HCT116 (cell line): ENCODE data around the gene CCND2. TPM values are rescaled to one million over a fixed set of nuclear protein-coding genes. Genes with fewer than 3 reads are reported as not detected.

ENCODE experiments used
- ATAC-seq: fragments of 200-7000 bp; cut with Tn5 transposase; 2 replicates; pipeline ENCODE4 v1.9.1; 2020; ENCODE audit warnings: mild to moderate bottlenecking, moderate library complexity
- BruUV-seq: library from RNA; stranded (reverse); fragments of 400-500 nt; replicated peaks from 2 replicates; lab custom pipeline; 2021; lab: Mats Ljungman, UMichigan
- CTCF ChIA-PET: fragments of 300-600 bp; sonication (Branson Sonifier 250); formaldehyde crosslinking; loops from one replicate; lab custom pipeline; 2021; ENCODE audit warnings: antibody characterized with exemption; lab: Charles Lee
- POLR2A ChIA-PET: fragments of 300-600, 350-600 bp; sonication (Branson Sonifier 250); formaldehyde crosslinking; loops from one replicate; lab custom pipeline; 2021; ENCODE audit warnings: antibody characterized with exemption; lab: Charles Lee
- RAD21 ChIA-PET, 2 experiments: fragments of 300-600 bp; sonication (Branson Sonifier 250); formaldehyde crosslinking; loops; one replicate each; lab custom pipeline; 2023; ENCODE audit warnings: low total read pairs in 2 of 2; ENCODE audit not compliant: uncharacterized antibody in 2 of 2, unreplicated experiment in 2 of 2, low non-redundant PET in 1 of 2; lab: Charles Lee
- DNase-seq: peaks from one replicate; pipeline ENCODE4 v3.0.0-alpha.2; 2010; ENCODE audit warnings: low read depth, low spot score
- H2AFZ ChIP-seq: fragments of 200-600 bp; shearing (Covaris generic), sonication (generic); 2 replicates; pipeline ENCODE4 v1.6.1; 2017; ENCODE audit warnings: low read depth, mixed run types, mixed read lengths, antibody characterized with exemption, low read length; ENCODE audit not compliant: poor library complexity, severe bottlenecking
- H3K27ac ChIP-seq: 2 replicates; pipeline ENCODE4 v1.5.1; 2012; ENCODE audit warnings: low read depth, low read length
- H3K27me3 ChIP-seq: fragments of 200-600 bp; sonication (generic); 2 replicates; pipeline ENCODE4 v1.6.1; 2016; ENCODE audit warnings: mixed run types, low read length, mixed read lengths; ENCODE audit not compliant: insufficient read depth
- H3K36me3 ChIP-seq, 2 experiments: fragments of 200-500 bp in 1 of 2; fragments of 200-600 bp in 1 of 2; sonication (Bioruptor generic) in 1 of 2; sonication (generic) in 1 of 2; 2 replicates each; pipeline versions ENCODE4 v1.5.1 to v1.6.1; 2014 to 2016; ENCODE audit warnings: low read length in 2 of 2, inconsistent platforms in 1 of 2, mixed read lengths in 1 of 2, mixed run types in 1 of 2; ENCODE audit not compliant: insufficient read depth in 2 of 2, control insufficient read depth in 1 of 2
- H3K4me1 ChIP-seq, 2 experiments: fragments of 200-600 bp in 1 of 2; sonication (generic) in 1 of 2; 2 replicates each; pipeline versions ENCODE4 v1.5.1 to v1.6.1; 2012 to 2017; ENCODE audit warnings: low read length in 2 of 2, inconsistent platforms in 1 of 2, mild to moderate bottlenecking in 1 of 2, mixed read lengths in 1 of 2, mixed run types in 1 of 2, moderate library complexity in 1 of 2; ENCODE audit not compliant: insufficient read depth in 2 of 2, control insufficient read depth in 1 of 2
- H3K4me2 ChIP-seq: fragments of 200-600 bp; sonication (generic); 2 replicates; pipeline ENCODE4 v1.6.1; 2017; ENCODE audit warnings: mixed run types, low read length, mixed read lengths
- H3K4me3 ChIP-seq, 2 experiments: fragments of 200-600 bp in 1 of 2; sonication (generic) in 1 of 2; replicated peaks in 1 of 2; 2 replicates each; pipeline ENCODE4 v1.5.1; 2011 to 2016; ENCODE audit warnings: low read length in 2 of 2, control low read depth in 1 of 2, low read depth in 1 of 2, mild to moderate bottlenecking in 1 of 2, mixed read lengths in 1 of 2, mixed run types in 1 of 2
- H3K79me2 ChIP-seq: fragments of 200-600 bp; sonication (generic); 2 replicates; pipeline ENCODE4 v1.6.1; 2017; ENCODE audit warnings: mild to moderate bottlenecking, mixed run types, low read length, moderate library complexity, mixed read lengths; ENCODE audit not compliant: insufficient read depth
- H3K9ac ChIP-seq: fragments of 200-600 bp; sonication (generic); 2 replicates; pipeline ENCODE4 v1.6.1; 2016; ENCODE audit warnings: low read length, mixed read lengths
- H3K9me2 ChIP-seq: fragments of 200-600 bp; sonication (generic), shearing (Covaris generic); 2 replicates; pipeline ENCODE4 v1.6.1; 2017; ENCODE audit warnings: mixed run types, mild to moderate bottlenecking, moderate library complexity; ENCODE audit not compliant: insufficient read depth
- H3K9me3 ChIP-seq, 2 experiments: fragments of 200-500 bp in 1 of 2; fragments of 200-600 bp in 1 of 2; sonication (Bioruptor generic) in 1 of 2; sonication (generic) in 1 of 2; 2 replicates each; pipeline ENCODE4 v1.6.1; 2014 to 2017; ENCODE audit warnings: low read length in 2 of 2, mixed read lengths in 2 of 2, inconsistent platforms in 1 of 2, low read depth in 1 of 2, mild to moderate bottlenecking in 1 of 2, mixed run types in 1 of 2, moderate library complexity in 1 of 2; ENCODE audit not compliant: control insufficient read depth in 1 of 2, insufficient read depth in 1 of 2
- H4K20me1 ChIP-seq: fragments of 200-600 bp; sonication (generic), shearing (Covaris generic); 2 replicates; pipeline ENCODE4 v1.6.1; 2017; ENCODE audit warnings: mixed run types, mild to moderate bottlenecking, moderate library complexity; ENCODE audit not compliant: insufficient read depth
- CBX3 ChIP-seq: IDR thresholded peaks from 2 replicates; pipeline ENCODE4 v1.6.1; 2012; ENCODE audit warnings: low read depth
- CEBPB ChIP-seq: IDR thresholded peaks from 2 replicates; pipeline ENCODE4 v1.6.1; 2012; ENCODE audit warnings: low read depth
- EGR1 ChIP-seq: IDR thresholded peaks from 2 replicates; pipeline ENCODE4 v1.6.1; 2012; ENCODE audit warnings: low read depth
- EZH2phosphoT487 ChIP-seq: fragments of 200-600 bp; IDR thresholded peaks from 2 replicates; pipeline ENCODE4 v1.6.1; 2018; ENCODE audit warnings: antibody characterized with exemption, borderline replicate concordance
- FOSL1 ChIP-seq: IDR thresholded peaks from 2 replicates; pipeline ENCODE4 v1.6.1; 2012; ENCODE audit warnings: low read depth
- JUND ChIP-seq: IDR thresholded peaks from 2 replicates; pipeline ENCODE4 v1.6.1; 2012
- POLR2A ChIP-seq: IDR thresholded peaks from 2 replicates; pipeline ENCODE4 v1.7.0; 2011; ENCODE audit warnings: borderline replicate concordance; ENCODE audit not compliant: insufficient read depth, insufficient read length; ENCODE audit errors: extremely low read depth
- POLR2AphosphoS5 ChIP-seq: IDR thresholded peaks from 2 replicates; pipeline ENCODE4 v1.6.1; 2011; ENCODE audit warnings: mild to moderate bottlenecking, low read depth, low read length, moderate library complexity
- SIN3A ChIP-seq: IDR thresholded peaks from 2 replicates; pipeline ENCODE4 v1.6.1; 2012; ENCODE audit warnings: low read depth
- SP1 ChIP-seq: IDR thresholded peaks from 2 replicates; pipeline ENCODE4 v1.6.1; 2012; ENCODE audit warnings: low read depth
- SRF ChIP-seq: IDR thresholded peaks from 2 replicates; pipeline ENCODE4 v1.6.1; 2012; ENCODE audit warnings: low read depth
- TCF7L2 ChIP-seq: IDR thresholded peaks from 2 replicates; pipeline ENCODE4 v1.7.0; 2011; ENCODE audit warnings: borderline replicate concordance, inconsistent platforms; ENCODE audit not compliant: insufficient read depth, insufficient read length; ENCODE audit errors: extremely low read depth
- ZFX ChIP-seq: fragments of 450-650 bp; IDR thresholded peaks from 2 replicates; pipeline ENCODE4 v1.6.1; 2017
- ZNF274 ChIP-seq: fragments of 200-500 bp; sonication (Bioruptor generic); IDR thresholded peaks from 2 replicates; pipeline ENCODE4 v1.6.1; 2014; ENCODE audit warnings: mild to moderate bottlenecking, low read depth, low read length, inconsistent platforms
- intact Hi-C: fragments of 100-400 bp; cut with micrococcal nuclease; formaldehyde crosslinking; loops from 2 replicates; pipeline ENCODE4 v1.10.0; 2022
- total RNA-seq: library from RNA; stranded (reverse); gene quantifications from one replicate; pipeline ENCODE4 v1.2.1, GENCODE V29; 2021; ENCODE audit not compliant: unreplicated experiment
- TF ChIP-seq, protein P1 (sequence below): IDR thresholded peaks from 2 replicates; pipeline ENCODE4 v1.6.1; 2012
- TF ChIP-seq, protein P2 (sequence below): IDR thresholded peaks from 2 replicates; pipeline ENCODE4 v1.6.1; 2011; ENCODE audit warnings: mild to moderate bottlenecking, low read length, moderate library complexity; ENCODE audit not compliant: insufficient replicate concordance; ENCODE audit errors: extremely low read depth
- TF ChIP-seq, protein P3 (sequence below), 3 experiments: fragments of 200-600 bp in 1 of 3; sonication (generic) in 1 of 3; IDR thresholded peaks in 2 of 3; conservative IDR thresholded peaks in 1 of 3; 2 replicates each; pipeline ENCODE4 v1.5.1; 2012 to 2017; ENCODE audit warnings: low read depth in 2 of 3, low read length in 2 of 3, antibody characterized with exemption in 1 of 3, borderline replicate concordance in 1 of 3, control low read depth in 1 of 3, mild to moderate bottlenecking in 1 of 3, mixed read lengths in 1 of 3, mixed run types in 1 of 3, moderate library complexity in 1 of 3; ENCODE audit not compliant: insufficient read depth in 1 of 3
- TF ChIP-seq, protein P4 (sequence below): IDR thresholded peaks from 2 replicates; pipeline ENCODE4 v1.6.1; 2012
- TF ChIP-seq, protein P5 (sequence below): IDR thresholded peaks from 2 replicates; pipeline ENCODE4 v1.6.1; 2012; ENCODE audit warnings: low read depth

CCND2 gene
- total RNA-seq, 1 experiment from 2014 or later: 1.1 TPM

DNA sequence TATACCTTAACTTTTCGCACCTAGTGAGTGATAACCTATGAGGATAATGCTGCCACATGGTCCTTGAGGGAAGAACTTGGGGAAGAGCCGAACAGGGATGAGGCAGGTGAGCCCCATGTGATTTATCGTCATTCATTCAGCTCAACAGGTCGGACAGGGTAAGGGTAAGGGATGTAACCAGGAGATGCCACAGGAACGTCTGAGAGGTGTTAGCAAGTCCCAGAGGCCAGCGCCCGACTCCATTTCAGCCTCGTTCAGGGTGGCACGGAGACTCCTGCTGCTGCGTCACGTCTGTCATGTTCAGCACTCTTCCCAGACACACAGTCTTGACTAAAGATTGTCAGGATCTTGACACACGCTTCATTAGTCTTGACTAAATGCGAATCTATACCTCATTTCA is 24.1 kb downstream of the CCND2 start:
- RAD21 ChIA-PET: no interaction called here
- CTCF ChIA-PET: interaction anchor here (1.3 kb wide), 1 partner anchor 21 kb away, joined by 5 read pairs; no protein-coding TSS in a partner anchor
- H3K36me3 ChIP-seq: no peaks in the 10 kb centered on the region
- H4K20me1 ChIP-seq: no peaks in the 10 kb centered on the region
- no peak overlapping the region for H3K4me2 ChIP-seq
- no peak overlapping the region for H3K9ac ChIP-seq
- no peak overlapping the region for H3K4me3 ChIP-seq
- no peak for DNase-seq
- H3K9me2 ChIP-seq: no peaks in the 10 kb centered on the region
- H2AFZ ChIP-seq: no peak overlapping the region
- ATAC-seq: no peak
- intact Hi-C loops: no loop called here
- H3K79me2 ChIP-seq: no peaks in the 10 kb centered on the region
- no peak overlapping the region for H3K27ac ChIP-seq
- no peaks in the 10 kb centered on the region for H3K4me1 ChIP-seq
- POLR2A ChIA-PET: no interaction called here
- no peaks in the 10 kb centered on the region for H3K9me3 ChIP-seq
- BruUV-seq: no TSS peak
- TF ChIP-seq SIN3A (no peak), ZFX (no peak), POLR2A (no peak), EZH2phosphoT487 (no peak), FOSL1 (no peak), JUND (no peak), CBX3 (no peak), TCF7L2 (no peak), SP1 (no peak), POLR2AphosphoS5 (no peak), EGR1 (no peak), CEBPB (no peak), ZNF274 (no peak), SRF (no peak)
- TF ChIP-seq, protein P1, sequence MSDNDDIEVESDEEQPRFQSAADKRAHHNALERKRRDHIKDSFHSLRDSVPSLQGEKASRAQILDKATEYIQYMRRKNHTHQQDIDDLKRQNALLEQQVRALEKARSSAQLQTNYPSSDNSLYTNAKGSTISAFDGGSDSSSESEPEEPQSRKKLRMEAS: no peak
- TF ChIP-seq, protein P2, sequence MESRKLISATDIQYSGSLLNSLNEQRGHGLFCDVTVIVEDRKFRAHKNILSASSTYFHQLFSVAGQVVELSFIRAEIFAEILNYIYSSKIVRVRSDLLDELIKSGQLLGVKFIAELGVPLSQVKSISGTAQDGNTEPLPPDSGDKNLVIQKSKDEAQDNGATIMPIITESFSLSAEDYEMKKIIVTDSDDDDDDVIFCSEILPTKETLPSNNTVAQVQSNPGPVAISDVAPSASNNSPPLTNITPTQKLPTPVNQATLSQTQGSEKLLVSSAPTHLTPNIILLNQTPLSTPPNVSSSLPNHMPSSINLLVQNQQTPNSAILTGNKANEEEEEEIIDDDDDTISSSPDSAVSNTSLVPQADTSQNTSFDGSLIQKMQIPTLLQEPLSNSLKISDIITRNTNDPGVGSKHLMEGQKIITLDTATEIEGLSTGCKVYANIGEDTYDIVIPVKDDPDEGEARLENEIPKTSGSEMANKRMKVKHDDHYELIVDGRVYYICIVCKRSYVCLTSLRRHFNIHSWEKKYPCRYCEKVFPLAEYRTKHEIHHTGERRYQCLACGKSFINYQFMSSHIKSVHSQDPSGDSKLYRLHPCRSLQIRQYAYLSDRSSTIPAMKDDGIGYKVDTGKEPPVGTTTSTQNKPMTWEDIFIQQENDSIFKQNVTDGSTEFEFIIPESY: no peak
- TF ChIP-seq, protein P3, sequence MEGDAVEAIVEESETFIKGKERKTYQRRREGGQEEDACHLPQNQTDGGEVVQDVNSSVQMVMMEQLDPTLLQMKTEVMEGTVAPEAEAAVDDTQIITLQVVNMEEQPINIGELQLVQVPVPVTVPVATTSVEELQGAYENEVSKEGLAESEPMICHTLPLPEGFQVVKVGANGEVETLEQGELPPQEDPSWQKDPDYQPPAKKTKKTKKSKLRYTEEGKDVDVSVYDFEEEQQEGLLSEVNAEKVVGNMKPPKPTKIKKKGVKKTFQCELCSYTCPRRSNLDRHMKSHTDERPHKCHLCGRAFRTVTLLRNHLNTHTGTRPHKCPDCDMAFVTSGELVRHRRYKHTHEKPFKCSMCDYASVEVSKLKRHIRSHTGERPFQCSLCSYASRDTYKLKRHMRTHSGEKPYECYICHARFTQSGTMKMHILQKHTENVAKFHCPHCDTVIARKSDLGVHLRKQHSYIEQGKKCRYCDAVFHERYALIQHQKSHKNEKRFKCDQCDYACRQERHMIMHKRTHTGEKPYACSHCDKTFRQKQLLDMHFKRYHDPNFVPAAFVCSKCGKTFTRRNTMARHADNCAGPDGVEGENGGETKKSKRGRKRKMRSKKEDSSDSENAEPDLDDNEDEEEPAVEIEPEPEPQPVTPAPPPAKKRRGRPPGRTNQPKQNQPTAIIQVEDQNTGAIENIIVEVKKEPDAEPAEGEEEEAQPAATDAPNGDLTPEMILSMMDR (IDR thresholded peaks at IDR 0.05 in 2 of 3, conservative IDR thresholded peaks at IDR 0.05 in 1 of 3; ENCODE audit: borderline replicate concordance in 1 of 3, insufficient read depth in 1 of 3, low read depth in 2 of 3, low read length in 2 of 3): no peak
- TF ChIP-seq, protein P4, sequence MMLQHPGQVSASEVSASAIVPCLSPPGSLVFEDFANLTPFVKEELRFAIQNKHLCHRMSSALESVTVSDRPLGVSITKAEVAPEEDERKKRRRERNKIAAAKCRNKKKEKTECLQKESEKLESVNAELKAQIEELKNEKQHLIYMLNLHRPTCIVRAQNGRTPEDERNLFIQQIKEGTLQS: no peak
- TF ChIP-seq, protein P5, sequence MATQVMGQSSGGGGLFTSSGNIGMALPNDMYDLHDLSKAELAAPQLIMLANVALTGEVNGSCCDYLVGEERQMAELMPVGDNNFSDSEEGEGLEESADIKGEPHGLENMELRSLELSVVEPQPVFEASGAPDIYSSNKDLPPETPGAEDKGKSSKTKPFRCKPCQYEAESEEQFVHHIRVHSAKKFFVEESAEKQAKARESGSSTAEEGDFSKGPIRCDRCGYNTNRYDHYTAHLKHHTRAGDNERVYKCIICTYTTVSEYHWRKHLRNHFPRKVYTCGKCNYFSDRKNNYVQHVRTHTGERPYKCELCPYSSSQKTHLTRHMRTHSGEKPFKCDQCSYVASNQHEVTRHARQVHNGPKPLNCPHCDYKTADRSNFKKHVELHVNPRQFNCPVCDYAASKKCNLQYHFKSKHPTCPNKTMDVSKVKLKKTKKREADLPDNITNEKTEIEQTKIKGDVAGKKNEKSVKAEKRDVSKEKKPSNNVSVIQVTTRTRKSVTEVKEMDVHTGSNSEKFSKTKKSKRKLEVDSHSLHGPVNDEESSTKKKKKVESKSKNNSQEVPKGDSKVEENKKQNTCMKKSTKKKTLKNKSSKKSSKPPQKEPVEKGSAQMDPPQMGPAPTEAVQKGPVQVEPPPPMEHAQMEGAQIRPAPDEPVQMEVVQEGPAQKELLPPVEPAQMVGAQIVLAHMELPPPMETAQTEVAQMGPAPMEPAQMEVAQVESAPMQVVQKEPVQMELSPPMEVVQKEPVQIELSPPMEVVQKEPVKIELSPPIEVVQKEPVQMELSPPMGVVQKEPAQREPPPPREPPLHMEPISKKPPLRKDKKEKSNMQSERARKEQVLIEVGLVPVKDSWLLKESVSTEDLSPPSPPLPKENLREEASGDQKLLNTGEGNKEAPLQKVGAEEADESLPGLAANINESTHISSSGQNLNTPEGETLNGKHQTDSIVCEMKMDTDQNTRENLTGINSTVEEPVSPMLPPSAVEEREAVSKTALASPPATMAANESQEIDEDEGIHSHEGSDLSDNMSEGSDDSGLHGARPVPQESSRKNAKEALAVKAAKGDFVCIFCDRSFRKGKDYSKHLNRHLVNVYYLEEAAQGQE: no peak
- peaks cover 34% of the 10 kb centered on the region for H3K27me3 ChIP-seq
